ENCODE measurements around the gene GRAP.

The GRAP gene

GRCh38 chr17:19020016-19020415, 26.7 kb downstream of the GRAP start:
- H3K4me3 ChIP-seq (replicated peaks in 1 of 2; ENCODE audit: low read depth in 2 of 2, low read length in 2 of 2), result no peak overlapping the region
- no peak for DNase-seq (ENCODE audit: low read depth in 2 of 2)
- TF ChIP-seq, protein P1, sequence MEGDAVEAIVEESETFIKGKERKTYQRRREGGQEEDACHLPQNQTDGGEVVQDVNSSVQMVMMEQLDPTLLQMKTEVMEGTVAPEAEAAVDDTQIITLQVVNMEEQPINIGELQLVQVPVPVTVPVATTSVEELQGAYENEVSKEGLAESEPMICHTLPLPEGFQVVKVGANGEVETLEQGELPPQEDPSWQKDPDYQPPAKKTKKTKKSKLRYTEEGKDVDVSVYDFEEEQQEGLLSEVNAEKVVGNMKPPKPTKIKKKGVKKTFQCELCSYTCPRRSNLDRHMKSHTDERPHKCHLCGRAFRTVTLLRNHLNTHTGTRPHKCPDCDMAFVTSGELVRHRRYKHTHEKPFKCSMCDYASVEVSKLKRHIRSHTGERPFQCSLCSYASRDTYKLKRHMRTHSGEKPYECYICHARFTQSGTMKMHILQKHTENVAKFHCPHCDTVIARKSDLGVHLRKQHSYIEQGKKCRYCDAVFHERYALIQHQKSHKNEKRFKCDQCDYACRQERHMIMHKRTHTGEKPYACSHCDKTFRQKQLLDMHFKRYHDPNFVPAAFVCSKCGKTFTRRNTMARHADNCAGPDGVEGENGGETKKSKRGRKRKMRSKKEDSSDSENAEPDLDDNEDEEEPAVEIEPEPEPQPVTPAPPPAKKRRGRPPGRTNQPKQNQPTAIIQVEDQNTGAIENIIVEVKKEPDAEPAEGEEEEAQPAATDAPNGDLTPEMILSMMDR (IDR thresholded peaks at IDR 0.05; ENCODE audit: low read depth, low read length), result no peak

DNA sequence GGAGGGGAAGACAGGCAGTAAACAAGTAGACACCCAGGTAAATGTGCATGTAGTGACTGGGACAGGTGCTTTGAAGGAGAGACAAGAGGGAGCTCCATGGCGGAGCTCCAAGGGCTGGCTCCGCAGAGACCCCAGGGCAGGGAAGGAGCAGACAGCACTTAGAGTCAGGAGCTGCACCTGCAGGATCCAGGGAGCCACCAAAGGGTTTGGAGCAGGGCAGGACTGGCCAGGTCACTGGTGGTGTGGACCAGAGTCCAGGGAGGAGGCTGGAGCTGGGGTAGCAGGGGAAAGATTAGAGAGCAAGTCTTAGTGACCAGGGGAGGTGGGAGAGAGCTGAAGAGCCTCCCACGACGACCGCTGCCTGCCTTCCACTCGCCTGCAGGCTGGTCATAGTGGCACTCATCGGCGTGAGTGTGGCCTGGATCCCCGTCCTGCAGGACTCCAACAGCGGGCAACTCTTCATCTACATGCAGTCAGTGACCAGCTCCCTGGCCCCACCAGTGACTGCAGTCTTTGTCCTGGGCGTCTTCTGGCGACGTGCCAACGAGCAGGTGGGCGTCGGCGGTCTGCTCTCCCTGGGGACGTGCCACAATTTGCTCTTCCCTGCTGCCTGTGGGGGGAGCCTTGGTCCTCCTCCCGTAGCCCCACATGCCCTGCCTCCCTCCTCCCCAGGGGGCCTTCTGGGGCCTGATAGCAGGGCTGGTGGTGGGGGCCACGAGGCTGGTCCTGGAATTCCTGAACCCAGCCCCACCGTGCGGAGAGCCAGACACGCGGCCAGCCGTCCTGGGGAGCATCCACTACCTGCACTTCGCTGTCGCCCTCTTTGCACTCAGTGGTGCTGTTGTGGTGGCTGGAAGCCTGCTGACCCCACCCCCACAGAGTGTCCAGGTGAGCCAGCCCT, 27.5 kb downstream of the GRAP start:
- H3K4me3 ChIP-seq (replicated peaks in 1 of 2; ENCODE audit: low read depth in 2 of 2, low read length in 2 of 2), result no peak overlapping the region
- TF ChIP-seq, protein P1 (IDR thresholded peaks at IDR 0.05; ENCODE audit: low read depth, low read length), result no peak
- DNase-seq (ENCODE audit: low read depth in 2 of 2), result no peak

DNA sequence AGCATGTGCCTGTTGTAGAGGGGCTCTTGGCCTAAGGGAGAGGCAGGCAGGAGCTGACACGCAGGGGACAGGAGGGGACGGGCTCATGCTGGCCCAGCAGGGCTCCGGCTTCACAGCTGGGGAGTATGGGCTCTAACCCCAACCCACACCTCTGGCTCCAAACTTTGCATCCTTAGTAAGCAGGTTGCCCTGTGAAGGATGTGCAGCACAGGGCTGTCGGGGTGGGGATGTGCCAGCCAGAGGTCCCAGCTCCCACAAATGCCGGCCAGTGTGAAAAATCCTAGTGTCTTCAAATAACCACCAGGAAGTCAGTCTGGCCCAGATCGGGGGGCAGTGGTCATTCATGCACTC, 28.2 kb downstream of the GRAP start:
- TF ChIP-seq, protein P1 (IDR thresholded peaks at IDR 0.05; ENCODE audit: low read depth, low read length), result no peak
- H3K4me3 ChIP-seq (replicated peaks in 1 of 2; ENCODE audit: low read depth in 2 of 2, low read length in 2 of 2), result no peak overlapping the region

GRCh38 chr17:19017804-19018599, 28.8 kb downstream of the GRAP start:
- H3K4me3 ChIP-seq (replicated peaks in 1 of 2; ENCODE audit: low read depth in 2 of 2, low read length in 2 of 2), result no peak overlapping the region
- TF ChIP-seq, protein P1 (IDR thresholded peaks at IDR 0.05; ENCODE audit: low read depth, low read length), result no peak
- no peak for DNase-seq (ENCODE audit: low read depth in 2 of 2)

More for the DNA sequence above, 28.2 kb downstream of the GRAP start:
- DNase-seq (ENCODE audit: low read depth in 2 of 2), result no peak

- TF ChIP-seq, protein P1 (IDR thresholded peaks at IDR 0.05; ENCODE audit: low read depth, low read length), result no peak
- H3K4me3 ChIP-seq (replicated peaks in 1 of 2; ENCODE audit: low read depth in 2 of 2, low read length in 2 of 2), result no peak overlapping the region
- no peak for DNase-seq (ENCODE audit: low read depth in 2 of 2)
These were observed 29.4 kb downstream of the GRAP start for GRCh38 chr17:19017401-19017800.

DNA sequence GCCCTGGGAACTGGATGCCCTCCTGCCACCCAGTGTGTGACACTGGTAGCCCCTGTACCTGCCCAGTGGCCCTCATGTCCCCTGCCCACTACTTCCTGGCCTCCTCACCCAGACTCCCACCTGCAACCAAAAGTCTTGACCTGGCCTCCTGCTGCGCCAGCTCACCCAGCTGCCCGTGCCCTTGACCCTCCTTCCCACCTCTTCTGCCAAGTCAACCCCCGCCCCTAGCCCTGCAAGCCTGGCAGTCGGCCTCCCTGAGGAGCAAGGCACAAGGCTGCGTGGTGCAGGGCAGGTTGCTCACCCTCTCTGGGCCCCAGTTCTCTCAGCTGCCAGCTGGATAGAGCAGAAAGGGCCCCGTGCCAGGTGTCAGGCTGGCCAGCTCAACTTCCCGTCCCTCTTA, 29.9 kb downstream of the GRAP start:
- TF ChIP-seq, protein P1 (IDR thresholded peaks at IDR 0.05; ENCODE audit: low read depth, low read length), result no peak
- no peak overlapping the region for H3K4me3 ChIP-seq (replicated peaks in 1 of 2; ENCODE audit: low read depth in 2 of 2, low read length in 2 of 2)
- no peak for DNase-seq (ENCODE audit: low read depth in 2 of 2)
